Measurements from ENCODE around the gene PKN1.

GRCh38 chr19:14437578-14438140 lies 4.6 kb downstream of the PKN1 start:
- TF ChIP-seq POLR2A (IDR thresholded peaks at IDR 0.05) (no peak), POLR2AphosphoS5 (IDR thresholded peaks at IDR 0.05) (no peak)
- TF ChIP-seq, protein P1, sequence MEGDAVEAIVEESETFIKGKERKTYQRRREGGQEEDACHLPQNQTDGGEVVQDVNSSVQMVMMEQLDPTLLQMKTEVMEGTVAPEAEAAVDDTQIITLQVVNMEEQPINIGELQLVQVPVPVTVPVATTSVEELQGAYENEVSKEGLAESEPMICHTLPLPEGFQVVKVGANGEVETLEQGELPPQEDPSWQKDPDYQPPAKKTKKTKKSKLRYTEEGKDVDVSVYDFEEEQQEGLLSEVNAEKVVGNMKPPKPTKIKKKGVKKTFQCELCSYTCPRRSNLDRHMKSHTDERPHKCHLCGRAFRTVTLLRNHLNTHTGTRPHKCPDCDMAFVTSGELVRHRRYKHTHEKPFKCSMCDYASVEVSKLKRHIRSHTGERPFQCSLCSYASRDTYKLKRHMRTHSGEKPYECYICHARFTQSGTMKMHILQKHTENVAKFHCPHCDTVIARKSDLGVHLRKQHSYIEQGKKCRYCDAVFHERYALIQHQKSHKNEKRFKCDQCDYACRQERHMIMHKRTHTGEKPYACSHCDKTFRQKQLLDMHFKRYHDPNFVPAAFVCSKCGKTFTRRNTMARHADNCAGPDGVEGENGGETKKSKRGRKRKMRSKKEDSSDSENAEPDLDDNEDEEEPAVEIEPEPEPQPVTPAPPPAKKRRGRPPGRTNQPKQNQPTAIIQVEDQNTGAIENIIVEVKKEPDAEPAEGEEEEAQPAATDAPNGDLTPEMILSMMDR (IDR thresholded peaks at IDR 0.05), result no peak

Data from stomach (tissue), 4 donors.